Activated T-helper 9 cell treated with anti-CD3 and anti-CD28 coated beads, Interleukin-2, amount 50 U/mL, for 16 hours (primary cell): ENCODE results near the gene AGPAT1.
"Not testable (repeated sequence)": the region's sequence is repeated elsewhere in the genome, so short reads cannot be mapped to it uniquely, and the experiment has no call there.

ENCODE experiments used
- DNase-seq: peaks from one replicate; pipeline ENCODE4 v3.0.0-alpha.2; 2020; ENCODE audit warnings: low read depth

AGPAT1 gene

GRCh38 chr6:32148289-32149091 is 27.4 kb downstream of the AGPAT1 start:
- peak; percentile 53 for DNase-seq

GRCh38 chr6:32147401-32148132 is 28.3 kb downstream of the AGPAT1 start:
- no peak for DNase-seq

GRCh38 chr6:32146687-32147086 is 29.2 kb downstream of the AGPAT1 start:
- no peak for DNase-seq

- DNase-seq = no peak
Measured at GRCh38 chr6:32146287-32146686, 29.6 kb downstream of the AGPAT1 start.

- DNase-seq = not testable (repeated sequence)
Measured at GRCh38 chr6:32144238-32144637, 31.6 kb downstream of the AGPAT1 start.

GRCh38 chr6:32140420-32141046 is 35.4 kb downstream of the AGPAT1 start:
- DNase-seq = no peak

- DNase-seq = no peak
Measured at GRCh38 chr6:32139590-32139989, 36.3 kb downstream of the AGPAT1 start.

GRCh38 chr6:32137454-32137853 is 38.4 kb downstream of the AGPAT1 start:
- DNase-seq = no peak

- DNase-seq = no peak
Measured at GRCh38 chr6:32133786-32134185, 42.1 kb downstream of the AGPAT1 start.

- no peak for DNase-seq
Measured at GRCh38 chr6:32132110-32132509, 43.8 kb downstream of the AGPAT1 start.

- DNase-seq = no peak
Measured at GRCh38 chr6:32131439-32131948, 44.4 kb downstream of the AGPAT1 start.

GRCh38 chr6:32129297-32130088 is 46.4 kb downstream of the AGPAT1 start:
- DNase-seq = no peak

GRCh38 chr6:32128751-32129296 is 47.1 kb downstream of the AGPAT1 start:
- DNase-seq = no peak

- DNase-seq = peak; percentile 96
Measured at GRCh38 chr6:32127717-32128592, 47.9 kb downstream of the AGPAT1 start, which contains the start of gene ATF6B. TSS of gene ATF6B (minus strand) at chr6:32128246. CDS start at chr6:32128207, 39 bp downstream.

- no peak for DNase-seq
Measured at GRCh38 chr6:32127409-32127716, 48.5 kb downstream of the AGPAT1 start.

- no peak for DNase-seq
Measured at GRCh38 chr6:32126880-32127279, 49.0 kb downstream of the AGPAT1 start.

- DNase-seq = no peak
Measured at GRCh38 chr6:32123681-32124080, 52.2 kb downstream of the AGPAT1 start.

GRCh38 chr6:32120573-32121059 is 55.3 kb downstream of the AGPAT1 start:
- DNase-seq = no peak

GRCh38 chr6:32118782-32119628 is 56.9 kb downstream of the AGPAT1 start:
- peak; percentile 53 for DNase-seq
